Heart right ventricle (tissue), 16 donors: ENCODE results near the gene PHKA1. TPM values are rescaled to one million over a fixed set of nuclear protein-coding genes. Genes with fewer than 3 reads are reported as not detected.

Source experiments
- ATAC-seq, 8 donors: fragments of 200-7000 bp; cut with Tn5 transposase; one replicate each; pipeline ENCODE4 v1.9.1; 2020; ENCODE audit warnings: mild to moderate bottlenecking in 8 of 8, moderate library complexity in 8 of 8, moderate number of reproducible peaks in 1 of 8
- DNase-seq, 2 donors: peaks; one replicate each; pipeline ENCODE4 v3.0.0-alpha.2; 2020
- H3K27ac ChIP-seq, 10 donors: fragments of 200-600 bp; sonication (generic) in 2 of 10; one replicate each; pipeline versions ENCODE4 v1.5.0 to v1.8.0; 2020 to 2022; ENCODE audit warnings: mild to moderate bottlenecking in 3 of 10
- H3K27me3 ChIP-seq, 7 donors: fragments of 200-600 bp; one replicate each; pipeline ENCODE4 v1.8.0; 2021 to 2022; ENCODE audit warnings: mild to moderate bottlenecking in 2 of 7
- H3K36me3 ChIP-seq, 9 donors: fragments of 200-600 bp; sonication (generic) in 1 of 9; one replicate each; pipeline versions ENCODE4 v1.5.0 to v1.8.0; 2020 to 2022; ENCODE audit warnings: mild to moderate bottlenecking in 2 of 9
- H3K4me1 ChIP-seq, 9 donors: fragments of 200-600 bp; sonication (generic) in 1 of 9; one replicate each; pipeline versions ENCODE4 v1.5.0 to v1.8.0; 2020 to 2022; ENCODE audit warnings: mild to moderate bottlenecking in 4 of 9
- H3K4me3 ChIP-seq, 10 donors: fragments of 200-600 bp; sonication (generic) in 2 of 10; one replicate each; pipeline versions ENCODE4 v1.5.0 to v1.8.0; 2020 to 2022; ENCODE audit warnings: mild to moderate bottlenecking in 7 of 10, moderate library complexity in 2 of 10
- H3K9me3 ChIP-seq, 11 donors: fragments of 200-600 bp in 10 of 11; sonication (generic) in 2 of 11; one replicate each; pipeline versions ENCODE4 v1.5.0 to v1.8.0; 2013 to 2022; ENCODE audit warnings: mild to moderate bottlenecking in 2 of 11, control low read depth in 1 of 11, moderate library complexity in 1 of 11
- CTCF ChIP-seq, 9 donors: fragments of 200-600 bp; sonication (generic) in 2 of 9; IDR thresholded peaks; one replicate each; pipeline versions ENCODE4 v1.5.0 to v1.8.0; 2021 to 2022; ENCODE audit warnings: antibody characterized with exemption in 9 of 9, mild to moderate bottlenecking in 5 of 9, moderate library complexity in 1 of 9
- WGBS, 2 donors: extraction: QIAGEN DNeasy Blood & Tissue Kit; methylation state at CpG; one replicate each; pipeline ENCODE4 v1.1.7; 2013; ENCODE audit warnings: inconsistent platforms in 1 of 2; 5-methylcytosine and 5-hydroxymethylcytosine counted together
- intact Hi-C, 10 donors: fragments of 100-400 bp; cut with DNase I; formaldehyde crosslinking; loops; one replicate each; pipeline versions ENCODE4 v1.11.1 to v1.14.2; 2022
- polyA plus RNA-seq, 2 donors: library from polyadenylated mRNA; stranded (reverse); fragments of 200-250 nt; gene quantifications; one replicate each; pipeline ENCODE4 v1.2.3, GENCODE V29; 2013
- total RNA-seq, 10 donors: library from RNA; stranded (reverse); fragmentation: NEBNext Ultra II Directional in 3 of 10; extraction: Animal tissue kit (Norgen Biotek cat#: 25700) in 3 of 10; gene quantifications; one replicate each; pipeline versions ENCODE4 v1.2.1 to v1.2.4, GENCODE V29; 2021 to 2023
- donor health status: Arrhythmogenic right ventricular cardiomyopathy.
- donor health status: ischemic (EF 13 %, LVEDD 7.1; RV severe dilation, severe dysfunction).
- donor health status: healthy with polysubstance abuse.
- donor health status: DM: no; HTN: yes; CAD: no.
- donor health status: DM: no; HTN: no; CAD: no.
- donor health status: ischemic (EF 25% LVEDD 6.9; RV normal size, moderate dysfunction).
- donor health status: ischemic (EF 25% LVEDD 5.7; RV mildly dilated, moderate dysfunction).
- donor health status: healthy.
- donor health status: DM: yes; HTN: yes; CAD: no.
- donor health status: Ischemic cardiomyopathy.
- donor health status: ischemic (EF 35%, LVEDD 5.7; RV mildly dilated, moderate dysfunction).
- donor health status: nonischemic (EF 11% LVEDD 7.7; RV severe dilation, severe dysfunction).
- donor health status: DM: yes; HTN: yes; CAD: no.
- donor health status: PGD.
- donor health status: ischemic (EF 29% LVEDD 5.4; RV normal size, mild dysfunction).
- donor health status: nonischemic (EF 23%, LVEDD 6.1; RV moderate dilation, normal function).

Gene PHKA1
- total and polyA plus RNA-seq, 12 donors: 2.6 to 26.2 (median 15.3) TPM

GRCh38 chrX:72694170-72694569 lies 19.9 kb downstream of the PHKA1 start:
- Histone ChIP-seq H3K36me3 (peaks cover 0 to 6% (median 0%) of the 10 kb centered on the region in 9 donors), H3K4me3 (no peak overlapping the region), H3K9me3 (no peaks in the 10 kb centered on the region), H3K4me1 (peaks cover 0 to 4% (median 0%) of the 10 kb centered on the region in 9 donors), H3K27ac (no peak overlapping the region), H3K27me3 (peaks cover 0 to 14% (median 0%) of the 10 kb centered on the region in 7 donors)
- WGBS, 2 donors: 90 to 94% methylated on average over 2 of the region's 2 CpGs
- DNase-seq: no peak
- intact Hi-C loops: no loop called here
- TF ChIP-seq CTCF (IDR thresholded peaks at IDR 0.05): no peak
- ATAC-seq: no peak

GRCh38 chrX:72693477-72693876 lies 20.6 kb downstream of the PHKA1 start:
- H3K36me3 ChIP-seq: peaks cover 0 to 6% (median 0%) of the 10 kb centered on the region in 9 donors
- 79 to 86% methylated on average over 1 of the region's 1 CpG for WGBS, 2 donors
- DNase-seq (peak in 1 of 2 donors; percentile 4), ATAC-seq (peak in 5 of 8 donors; percentile 30 to 67 (median 59))
- H3K27ac ChIP-seq: peak overlapping the region in 1 of 10 donors; percentile 10
- no peaks in the 10 kb centered on the region for H3K9me3 ChIP-seq
- H3K4me3 ChIP-seq: no peak overlapping the region
- TF ChIP-seq CTCF (IDR thresholded peaks at IDR 0.05): no peak
- H3K27me3 ChIP-seq: peaks cover 0 to 14% (median 0%) of the 10 kb centered on the region in 7 donors
- intact Hi-C loops: no loop called here
- H3K4me1 ChIP-seq: peaks cover 0 to 4% (median 0%) of the 10 kb centered on the region in 9 donors

DNA sequence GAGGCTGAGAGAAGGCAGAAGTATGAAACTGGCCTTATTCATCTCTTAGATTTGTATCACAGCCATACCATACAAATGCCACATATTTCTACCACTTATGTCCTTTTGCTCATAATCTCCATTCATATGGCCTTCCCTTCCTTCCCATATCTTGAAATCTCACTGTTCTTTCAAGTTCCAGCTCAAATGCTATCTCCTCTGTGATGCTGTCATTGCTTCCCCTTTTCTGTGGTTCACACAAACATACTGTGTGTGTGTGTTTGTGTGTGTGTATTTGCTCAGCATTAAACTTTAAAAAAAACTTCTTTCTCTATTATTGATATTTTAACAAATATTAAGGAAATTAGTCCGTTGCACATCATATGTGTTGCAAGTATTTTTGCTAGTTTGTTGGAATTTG lies 26.7 kb downstream of the PHKA1 start:
- Histone ChIP-seq H3K27me3 (peaks cover 0 to 24% (median 0%) of the 10 kb centered on the region in 7 donors), H3K9me3 (no peaks in the 10 kb centered on the region), H3K36me3 (peaks cover 0 to 11% (median 0%) of the 10 kb centered on the region in 9 donors), H3K4me1 (no peaks in the 10 kb centered on the region), H3K27ac (no peak overlapping the region), H3K4me3 (no peak overlapping the region)
- 86 to 96% methylated on average over 1 of the region's 1 CpG for WGBS, 2 donors
- DNase-seq (no peak), ATAC-seq (no peak)
- TF ChIP-seq CTCF (IDR thresholded peaks at IDR 0.05): no peak
- intact Hi-C loops: no loop called here

- DNase-seq: no peak
- TF ChIP-seq CTCF (IDR thresholded peaks at IDR 0.05): no peak
- intact Hi-C loops: no loop called here
- WGBS, 2 donors: 86 to 92% methylated on average over 4 of the region's 4 CpGs
- no peak overlapping the region for H3K4me3 ChIP-seq
- no peak overlapping the region for H3K27ac ChIP-seq
- H3K4me1 ChIP-seq: no peaks in the 10 kb centered on the region
- no peak for ATAC-seq
- no peaks in the 10 kb centered on the region for H3K9me3 ChIP-seq
- peaks cover 0 to 24% (median 0%) of the 10 kb centered on the region in 7 donors for H3K27me3 ChIP-seq
- H3K36me3 ChIP-seq: peaks cover 0 to 11% (median 0%) of the 10 kb centered on the region in 9 donors
Measured at GRCh38 chrX:72685810-72686456, 28.2 kb downstream of the PHKA1 start.
